HT1080 (cell line): Measurements from ENCODE around the gene GRAMD1B. TPM values are rescaled to one million over a fixed set of nuclear protein-coding genes. Genes with fewer than 3 reads are reported as not detected.

Source experiments
- DNase-seq: peaks from one replicate; pipeline ENCODE4 v3.0.0-alpha.2; 2015; ENCODE audit warnings: low read depth
- total RNA-seq: library from RNA; depleted of rRNA; stranded (reverse); fragments of >200 nt; shearing (Covaris generic); gene quantifications from 2 replicates; pipeline ENCODE4 v1.2.3, GENCODE V29; 2014

GRAMD1B gene
- total RNA-seq, 1 experiment from 2014 or later: 70.9 TPM

- no peak for DNase-seq
Observed at GRCh38 chr11:123527526-123527925, 97.5 kb downstream of the GRAMD1B start.

GRCh38 chr11:123527947-123528346 lies 97.9 kb downstream of the GRAMD1B start:
- DNase-seq: no peak

DNA sequence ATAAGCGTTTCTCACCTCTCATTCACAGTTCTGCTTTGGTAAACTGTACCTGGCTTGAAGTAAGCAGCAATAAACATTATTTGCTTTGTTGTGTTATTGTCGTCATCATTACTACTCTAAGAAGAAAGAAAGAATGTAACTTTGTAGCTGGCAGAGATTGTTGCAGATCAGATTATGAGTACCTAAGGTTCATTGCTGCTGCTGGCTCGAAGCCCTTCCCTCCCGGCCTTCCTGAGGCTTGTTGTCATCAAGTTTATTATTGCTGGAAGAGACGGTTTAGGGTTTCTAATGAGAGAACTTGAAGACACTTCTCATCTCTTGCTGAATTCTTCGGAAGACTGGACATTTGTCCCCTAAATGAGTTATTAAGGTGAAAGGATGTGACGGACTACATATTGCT lies 101.3 kb downstream of the GRAMD1B start:
- no peak for DNase-seq

GRCh38 chr11:123532131-123532530 lies 102.1 kb downstream of the GRAMD1B start:
- DNase-seq: peak; percentile 67

DNA sequence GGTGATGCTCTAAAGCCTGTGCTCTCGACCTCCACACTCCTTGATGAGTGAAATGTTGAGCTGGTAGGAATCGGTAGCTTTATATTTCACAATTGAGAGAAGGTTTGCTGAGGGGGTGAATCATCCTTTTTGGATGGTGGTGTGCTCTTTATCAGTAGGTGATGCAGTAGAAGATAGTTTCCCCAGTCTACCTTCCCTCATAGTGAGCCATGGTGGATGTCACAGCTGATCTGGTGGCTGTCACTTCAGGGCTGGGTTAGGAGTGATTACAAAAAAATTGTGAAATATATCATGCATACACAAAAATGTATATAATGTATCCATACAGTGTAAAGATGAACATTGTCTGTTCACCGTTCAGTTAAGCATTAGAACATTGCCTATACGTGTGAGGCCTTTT lies 105.3 kb downstream of the GRAMD1B start:
- DNase-seq: no peak

GRCh38 chr11:123536690-123537437 lies 106.8 kb downstream of the GRAMD1B start:
- DNase-seq: peak; percentile 44

GRCh38 chr11:123537726-123538125 lies 107.7 kb downstream of the GRAMD1B start:
- DNase-seq: no peak

DNA sequence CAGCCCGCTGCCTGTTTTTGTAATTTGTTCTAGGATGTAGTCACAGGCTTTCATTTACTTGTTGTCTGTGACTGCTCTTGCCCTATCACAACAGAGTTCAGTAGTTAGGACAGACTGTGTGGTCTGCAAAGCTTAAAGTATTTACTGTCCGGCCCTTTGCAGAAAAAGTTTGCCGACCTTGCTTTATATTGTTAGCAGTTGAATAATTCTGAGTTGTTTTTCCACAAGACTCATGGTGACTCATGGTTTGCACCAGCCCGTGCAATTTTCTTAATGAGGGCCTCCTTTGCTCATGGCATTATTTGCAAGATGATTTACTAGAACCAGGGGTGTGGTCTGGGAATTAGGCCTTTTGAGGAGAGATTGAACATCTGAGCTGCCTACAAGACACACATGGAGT lies 113.7 kb downstream of the GRAMD1B start:
- DNase-seq: peak; percentile 76

DNA sequence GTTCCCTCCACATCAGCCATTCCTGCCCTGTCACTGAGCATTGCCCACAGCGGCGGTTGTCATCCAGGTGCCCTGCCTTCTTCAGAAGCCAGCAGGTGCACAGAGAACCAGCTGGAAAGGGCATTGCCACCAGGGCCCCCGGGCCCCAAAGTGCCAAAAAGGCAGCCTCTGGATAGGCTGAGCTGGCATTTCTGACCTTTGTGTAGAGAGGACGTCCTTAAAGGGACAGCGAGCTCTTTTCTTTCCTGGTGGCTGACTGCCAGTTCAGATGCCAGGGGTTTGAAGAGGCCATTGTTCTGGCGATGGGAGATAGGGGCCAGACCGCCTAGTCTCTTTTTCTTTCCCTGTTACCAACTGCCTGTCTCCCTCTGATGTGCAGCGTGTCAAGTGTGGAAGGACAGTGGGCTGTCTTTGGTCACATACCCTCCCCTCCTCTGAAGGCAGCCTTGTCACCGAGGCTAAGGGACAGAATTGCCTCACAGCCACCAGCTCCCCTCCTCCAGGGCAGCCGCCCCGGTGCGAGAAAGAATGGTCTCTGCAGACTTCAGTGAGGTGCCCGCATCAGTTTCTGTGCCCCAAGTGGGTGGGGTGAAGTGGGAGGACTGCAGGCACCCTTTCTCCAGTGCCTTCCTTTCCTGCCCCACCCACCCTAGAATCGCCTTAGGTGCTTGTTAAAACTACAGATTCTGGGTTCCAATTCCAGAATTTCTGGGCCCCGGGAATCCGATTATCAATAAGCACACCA lies 114.7 kb downstream of the GRAMD1B start:
- no peak for DNase-seq

DNA sequence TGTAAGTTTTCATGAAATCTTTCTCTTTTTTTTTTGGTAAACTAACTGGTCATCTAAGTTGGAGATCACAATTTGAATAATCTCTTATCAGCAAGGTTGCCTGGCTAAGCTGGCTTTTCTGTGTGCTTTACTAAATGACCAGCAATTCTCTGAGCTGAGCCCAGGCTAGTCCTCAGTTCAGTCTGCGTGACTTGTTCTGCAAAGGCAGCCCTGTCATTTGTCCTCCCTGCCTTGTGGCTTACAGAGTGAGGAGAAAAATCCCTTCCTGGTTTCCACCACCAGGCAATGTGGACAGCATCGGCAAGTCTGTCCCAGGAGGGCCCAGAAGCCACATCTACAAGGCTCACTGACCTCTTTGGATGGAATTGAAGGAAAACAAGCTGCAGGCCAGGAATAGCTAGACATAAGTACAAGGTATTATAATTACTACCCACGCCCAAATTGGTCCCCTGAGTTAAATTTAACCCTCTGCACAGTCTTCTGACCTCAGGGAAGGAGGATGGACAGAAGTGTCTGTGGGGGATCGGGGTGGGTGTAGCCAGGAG lies 115.7 kb downstream of the GRAMD1B start:
- DNase-seq: no peak

DNA sequence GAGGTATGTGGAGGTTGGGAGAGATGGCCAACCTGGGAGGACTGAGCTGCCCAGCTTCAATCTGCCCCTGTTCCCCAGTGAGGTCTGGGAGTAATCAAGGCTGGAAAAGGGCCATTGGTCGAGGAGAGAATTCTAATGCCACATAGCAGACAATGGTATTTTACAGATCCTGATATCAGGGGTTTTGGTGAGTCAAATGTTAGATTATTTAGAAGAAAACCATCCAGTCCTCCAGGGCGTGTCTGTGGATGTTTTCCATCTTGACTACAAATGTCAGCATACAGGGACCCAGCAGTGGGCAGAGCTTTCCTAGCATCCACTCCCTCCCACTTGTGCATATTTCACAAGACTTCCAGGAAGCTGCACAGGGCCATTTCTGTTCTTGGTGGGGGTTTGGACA lies 116.4 kb downstream of the GRAMD1B start:
- DNase-seq: no peak

- DNase-seq: no peak
Observed at GRCh38 chr11:123547180-123547579, 117.1 kb downstream of the GRAMD1B start.

DNA sequence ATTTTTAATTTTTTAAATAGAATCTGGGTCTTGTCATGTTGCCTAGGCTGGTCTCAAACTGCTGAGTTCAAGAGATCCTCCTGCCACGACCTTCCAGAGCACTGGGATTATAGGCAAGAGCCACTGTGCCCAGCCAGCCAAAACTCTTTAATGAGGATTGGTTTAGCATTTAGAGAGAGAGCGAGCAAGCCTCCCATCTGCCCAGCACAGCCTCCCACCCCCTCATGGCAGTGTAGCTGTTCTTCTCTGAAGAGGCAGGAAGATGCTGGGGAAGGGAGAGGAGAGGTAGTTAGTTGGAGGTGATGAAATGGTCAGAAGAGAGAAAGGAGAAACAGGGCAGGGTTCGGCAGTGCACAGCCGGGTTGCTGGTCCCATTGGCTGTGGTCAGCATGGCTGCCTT lies 118.7 kb downstream of the GRAMD1B start:
- no peak for DNase-seq

- DNase-seq: peak; percentile 47
Observed at GRCh38 chr11:123549926-123550917, 120.2 kb downstream of the GRAMD1B start.

GRCh38 chr11:123551079-123551478 lies 121.0 kb downstream of the GRAMD1B start:
- DNase-seq: no peak

DNA sequence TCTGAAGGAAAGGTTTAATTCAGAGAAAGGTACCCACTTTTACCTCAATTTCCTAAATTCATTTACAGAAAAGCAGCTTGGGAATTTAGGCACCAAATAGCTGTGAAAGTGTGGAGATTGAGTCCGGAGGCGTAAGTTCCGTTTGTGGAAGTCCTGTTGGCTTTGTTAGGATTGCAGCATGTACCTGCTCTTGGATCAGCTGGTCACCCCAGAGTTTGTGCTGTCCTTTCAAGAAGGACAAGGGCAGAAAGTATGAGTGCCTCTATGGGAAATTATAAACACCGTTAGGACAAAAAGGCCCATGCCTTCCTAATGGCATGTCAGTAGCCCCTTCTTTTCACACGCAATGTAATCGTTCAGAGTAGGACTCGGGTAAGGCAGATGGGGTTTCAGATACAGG lies 126.6 kb downstream of the GRAMD1B start:
- DNase-seq: no peak

- DNase-seq: no peak
Observed at GRCh38 chr11:123558536-123559315, 128.7 kb downstream of the GRAMD1B start.

GRCh38 chr11:123559523-123559955 lies 129.5 kb downstream of the GRAMD1B start:
- DNase-seq: no peak

- no peak for DNase-seq
Observed at GRCh38 chr11:123560006-123560405, 129.9 kb downstream of the GRAMD1B start.

DNA sequence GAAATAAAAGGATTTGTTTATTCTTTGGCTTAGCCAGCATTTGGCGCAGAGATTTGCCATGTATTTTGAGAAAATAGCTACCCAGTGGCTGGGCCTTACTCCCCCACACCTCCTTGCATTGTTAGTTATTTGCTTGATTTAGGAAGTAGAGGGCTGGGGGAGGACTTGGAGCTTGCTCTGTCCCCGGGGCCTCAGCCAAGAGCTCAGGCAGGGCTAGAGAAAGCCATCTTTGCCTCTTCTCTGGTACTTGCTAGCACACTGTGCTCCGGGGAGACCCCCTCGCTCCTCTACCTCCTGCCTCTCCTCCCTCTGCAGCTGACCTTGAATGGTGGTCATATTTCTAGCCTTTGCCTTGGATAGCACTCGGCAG lies 131.3 kb downstream of the GRAMD1B start:
- no peak for DNase-seq

- no peak for DNase-seq
Observed at GRCh38 chr11:123562158-123562557, 132.1 kb downstream of the GRAMD1B start.
